HepG2 (cell line): ENCODE data around the gene HERPUD2. TPM values are rescaled to one million over a fixed set of nuclear protein-coding genes. Genes with fewer than 3 reads are reported as not detected.

Experiments
- ATAC-seq: fragments of 200-7000 bp; cut with Tn5 transposase; 3 replicates; pipeline ENCODE4 v1.9.1; 2020; ENCODE audit warnings: mild to moderate bottlenecking, moderate library complexity
- BruUV-seq: library from RNA; stranded (reverse); fragments of 400-500 nt; replicated peaks from 2 replicates; lab custom pipeline; 2021; lab: Mats Ljungman, UMichigan
- CTCF ChIA-PET: fragments of 300-600 bp; formaldehyde crosslinking; extraction: SDS; loops from one replicate; lab custom pipeline; 2021; ENCODE audit warnings: low total read pairs, inconsistent platforms, low intra/inter-chr PET ratio; lab: Yijun Ruan, JAX
- POLR2A ChIA-PET: fragments of 350-600 bp; sonication (Branson Sonifier 250); formaldehyde crosslinking; loops from one replicate; lab custom pipeline; 2020; ENCODE audit warnings: antibody characterized with exemption, inconsistent platforms; lab: Yijun Ruan, JAX
- DNase-seq: peaks from one replicate; pipeline ENCODE4 v3.0.0-alpha.2; 2015; ENCODE audit warnings: low spot score
- FAIRE-seq: peaks from 3 replicates; lab custom pipeline; 2011; peaks lifted over from hg19 to GRCh38; lab: Jason Lieb, UNC
- H2AFZ ChIP-seq: one replicate; pipeline ENCODE4 v1.6.1; 2011; ENCODE audit warnings: low read length, inconsistent platforms
- H3K27ac ChIP-seq: fragments of 300-600 bp; 3 replicates; pipeline ENCODE4 v1.8.0; 2011; ENCODE audit warnings: mixed run types, mild to moderate bottlenecking, mixed read lengths, low read length, inconsistent platforms; ENCODE audit not compliant: insufficient read depth; ENCODE audit errors: extremely low read length
- H3K27me3 ChIP-seq, 2 experiments: fragments of 200-600 bp in 1 of 2; 2 replicates in 1 of 2; 3 replicates in 1 of 2; pipeline versions ENCODE4 v1.6.0 to v1.8.0; 2011; ENCODE audit warnings: low read length in 2 of 2, mild to moderate bottlenecking in 2 of 2, moderate library complexity in 2 of 2, inconsistent platforms in 1 of 2; ENCODE audit not compliant: insufficient read depth in 2 of 2, control insufficient read depth in 1 of 2
- H3K36me3 ChIP-seq, 2 experiments: fragments of 200-600 bp in 1 of 2; replicated peaks in 1 of 2; 2 replicates in 1 of 2; 3 replicates in 1 of 2; pipeline versions ENCODE4 v1.5.1 to v1.8.0; 2011; ENCODE audit warnings: low read length in 2 of 2, inconsistent platforms in 1 of 2; ENCODE audit not compliant: insufficient read depth in 2 of 2, control insufficient read depth in 1 of 2
- H3K4me1 ChIP-seq: 2 replicates; pipeline ENCODE4 v1.5.1; 2012; ENCODE audit warnings: low read length, inconsistent platforms; ENCODE audit not compliant: insufficient read depth
- H3K4me2 ChIP-seq: 2 replicates; pipeline ENCODE4 v1.6.0; 2011; ENCODE audit warnings: low read depth, low read length, inconsistent platforms
- H3K4me3 ChIP-seq, 3 experiments: fragments of 200-600 bp in 1 of 3; sonication (generic), shearing (Covaris generic) in 1 of 3; replicated peaks in 1 of 3; 2 replicates each; pipeline ENCODE4 v1.5.1; 2011 to 2016; ENCODE audit warnings: low read length in 3 of 3, inconsistent platforms in 2 of 3, low read depth in 2 of 3, mild to moderate bottlenecking in 2 of 3, control low read depth in 1 of 3, mixed read lengths in 1 of 3; ENCODE audit not compliant: insufficient read depth in 1 of 3
- H3K79me2 ChIP-seq: one replicate; pipeline ENCODE4 v1.6.1; 2011; ENCODE audit warnings: low read length, inconsistent platforms; ENCODE audit not compliant: insufficient read depth
- H3K9ac ChIP-seq: 2 replicates; pipeline ENCODE4 v1.6.0; 2011; ENCODE audit warnings: mild to moderate bottlenecking, low read depth, low read length, inconsistent platforms; ENCODE audit not compliant: insufficient read depth
- H3K9me3 ChIP-seq: 2 replicates; pipeline ENCODE4 v1.5.1; 2012; ENCODE audit warnings: mild to moderate bottlenecking, low read length
- H4K20me1 ChIP-seq: 2 replicates; pipeline ENCODE4 v1.6.0; 2011; ENCODE audit warnings: inconsistent platforms, mild to moderate bottlenecking, low read length, moderate library complexity; ENCODE audit not compliant: insufficient read depth
- ATF5 ChIP-seq: sonication (generic); formaldehyde crosslinking; IDR thresholded peaks from 2 replicates; pipeline ENCODE4 v1.4.0; 2020; ENCODE audit warnings: mild to moderate bottlenecking, low read depth, missing genetic modification reagents
- BHLHE40 ChIP-seq: IDR thresholded peaks from 2 replicates; pipeline ENCODE4 v1.6.1; 2011; ENCODE audit warnings: low read length, improper control_type of control experiment
- FOSL2 ChIP-seq: sonication (generic); formaldehyde crosslinking; IDR thresholded peaks from 2 replicates; pipeline ENCODE4 v1.4.0; 2020; ENCODE audit warnings: missing genetic modification reagents
- GTF2F1 ChIP-seq: fragments of 150-350 bp; IDR thresholded peaks from 2 replicates; pipeline ENCODE4 v1.6.1; 2014; ENCODE audit warnings: low read length
- KDM2A ChIP-seq: sonication (generic); formaldehyde crosslinking; IDR thresholded peaks from 2 replicates; pipeline ENCODE4 v1.4.0; 2020; ENCODE audit warnings: low read depth, missing genetic modification reagents, borderline replicate concordance
- MED13 ChIP-seq: sonication (generic); formaldehyde crosslinking; IDR thresholded peaks from 2 replicates; pipeline ENCODE4 v1.5.0; 2020; ENCODE audit warnings: missing genetic modification reagents
- NR1H2 ChIP-seq: sonication (generic); formaldehyde crosslinking; IDR thresholded peaks from 2 replicates; pipeline ENCODE4 v1.8.1; 2022; ENCODE audit warnings: low read depth, missing genetic modification reagents, borderline replicate concordance
- PBX2 ChIP-seq: IDR thresholded peaks from 2 replicates; pipeline ENCODE4 v1.6.1; 2016; ENCODE audit warnings: control low read depth
- THAP9 ChIP-seq: sonication (generic); formaldehyde crosslinking; IDR thresholded peaks from 2 replicates; pipeline ENCODE4; 2020; ENCODE audit warnings: missing genetic modification reagents, mild to moderate bottlenecking, borderline replicate concordance
- ZNF276 ChIP-seq: sonication (generic); formaldehyde crosslinking; IDR thresholded peaks from 2 replicates; pipeline ENCODE4 v1.4.0; 2020; ENCODE audit warnings: mild to moderate bottlenecking, low read depth, missing genetic modification reagents
- ZNF513 ChIP-seq: sonication (generic); formaldehyde crosslinking; conservative IDR thresholded peaks from 2 replicates; pipeline ENCODE4 v1.5.0; 2020; ENCODE audit warnings: missing genetic modification reagents
- WGBS: methylation state at CpG from one replicate; pipeline ENCODE4 v1.1.6; 2017; ENCODE audit warnings: low lambda C conversion rate; 5-methylcytosine and 5-hydroxymethylcytosine counted together
- in situ Hi-C: cut with HindIII; loops from 2 replicates; pipeline ENCODE4 v1.10.0; 2017; ENCODE audit warnings: low pct_unique_long_range_greater_than_20kb; ENCODE audit not compliant: extremely low pct_ligation_motif_present
- intact Hi-C: fragments of 100-400 bp; cut with micrococcal nuclease; formaldehyde crosslinking; loops from one replicate; pipeline ENCODE4 v1.10.0; 2022; ENCODE audit not compliant: unreplicated experiment
- polyA plus RNA-seq, 8 experiments: library from polyadenylated mRNA; depleted of rRNA in 3 of 8; stranded (reverse) in 7 of 8; unstranded in 1 of 8; fragments of >200 nt; fragmentation: Illumina TruSeq in 4 of 8; extraction: Trizol in 4 of 8; gene quantifications; 2 replicates each; pipeline versions ENCODE4 v1.2.1 to v1.2.3, GENCODE V29; 2011 to 2016; ENCODE audit warnings: low read depth in 4 of 8, missing spikeins in 1 of 8, mixed read lengths in 1 of 8; ENCODE audit not compliant: insufficient read depth in 1 of 8
- total RNA-seq, 5 experiments: library from RNA; depleted of rRNA; stranded (reverse); fragments of >200 nt; fragmentation: Illumina TruSeq; extraction: Trizol; gene quantifications; 2 replicates each; pipeline ENCODE4 v1.2.3, GENCODE V29; 2016; ENCODE audit warnings: low read depth in 1 of 5

Gene HERPUD2
- total and polyA plus RNA-seq, 2 of the 13 experiments (the other 11 are each of a cell fraction or from before 2014, with no cell fraction given), result 10.7 to 38.6 TPM

- no peak for ATAC-seq
Measured at GRCh38 chr7:35605760-35606159, 89.2 kb downstream of the HERPUD2 start.

DNA sequence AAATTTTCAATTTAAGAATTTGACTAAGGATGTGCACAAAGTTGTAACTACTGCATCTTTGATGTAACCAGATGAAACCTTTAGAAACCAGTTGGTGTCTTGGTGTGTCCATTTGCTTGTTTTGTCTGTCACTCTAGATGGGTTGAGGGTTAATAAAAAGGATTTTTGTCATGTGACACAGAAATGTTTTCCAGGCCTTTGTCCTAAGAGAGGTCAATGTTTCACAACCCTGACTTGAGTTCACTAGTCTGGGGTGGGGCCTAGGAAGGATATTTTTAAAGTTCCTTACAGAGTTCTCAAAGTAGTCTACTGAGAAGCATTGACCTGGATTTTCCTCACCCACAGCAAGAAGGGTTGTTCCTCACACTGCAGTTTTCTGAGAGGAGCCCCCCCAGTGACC lies 90.3 kb downstream of the HERPUD2 start:
- ChIA-PET CTCF (no interaction called here), POLR2A (no interaction called here)
- intact Hi-C loops, result no loop called here
- no peak overlapping the region for H3K4me3 ChIP-seq
- H3K9me3 ChIP-seq, result no peaks in the 10 kb centered on the region
- H3K9ac ChIP-seq, result no peak overlapping the region
- H3K36me3 ChIP-seq, result no peaks in the 10 kb centered on the region
- H3K4me2 ChIP-seq, result no peak overlapping the region
- peaks cover 0 to 10% of the 10 kb centered on the region in 2 experiments; a peak in 1 of 5 replicates for H3K27me3 ChIP-seq
- in situ Hi-C loops, result no loop called here
- H3K4me1 ChIP-seq, result no peaks in the 10 kb centered on the region
- H3K27ac ChIP-seq, result no peak overlapping the region
- DNase-seq (no peak), FAIRE-seq (no peak), ATAC-seq (no peak)
- H4K20me1 ChIP-seq, result no peaks in the 10 kb centered on the region
- H3K79me2 ChIP-seq, result no peaks in the 10 kb centered on the region
- no TSS peak for BruUV-seq
- H2AFZ ChIP-seq, result no peak overlapping the region
- TF ChIP-seq THAP9 (CRISPR knock-in tag) (no peak), BHLHE40 (no peak), KDM2A (CRISPR knock-in tag) (no peak), PBX2 (no peak), ZNF513 (no peak), MED13 (no peak), ZNF276 (CRISPR knock-in tag) (no peak), NR1H2 (CRISPR knock-in tag) (no peak), ATF5 (CRISPR knock-in tag) (no peak)

More at GRCh38 chr7:35605760-35606159, 89.2 kb downstream of the HERPUD2 start:
- no peak overlapping the region for H3K27ac ChIP-seq
- CTCF ChIA-PET, result no interaction called here
- H2AFZ ChIP-seq, result no peak overlapping the region
- in situ Hi-C loops, result no loop called here
- FAIRE-seq (no peak), DNase-seq (no peak)
- H3K4me3 ChIP-seq, result no peak overlapping the region
- TF ChIP-seq GTF2F1, result no peak
- TF ChIP-seq FOSL2 (CRISPR knock-in tag), result peak; percentile 60
- POLR2A ChIA-PET, result no interaction called here
- BruUV-seq, result no TSS peak
- H3K9me3 ChIP-seq, result no peaks in the 10 kb centered on the region
- H3K36me3 ChIP-seq, result no peaks in the 10 kb centered on the region
- H4K20me1 ChIP-seq, result no peaks in the 10 kb centered on the region
- WGBS, result 0% methylated on average over 1 of the region's 1 CpG
- peaks cover 0 to 10% of the 10 kb centered on the region in 2 experiments; a peak in 1 of 5 replicates for H3K27me3 ChIP-seq
- H3K4me1 ChIP-seq, result no peaks in the 10 kb centered on the region
- H3K9ac ChIP-seq, result no peak overlapping the region
- H3K4me2 ChIP-seq, result no peak overlapping the region
- no peaks in the 10 kb centered on the region for H3K79me2 ChIP-seq
- intact Hi-C loops, result no loop called here
